ENCODE data around the gene SLC12A8. TPM values are rescaled to one million over a fixed set of nuclear protein-coding genes. Genes with fewer than 3 reads are reported as not detected.

SLC12A8 gene
- total and polyA plus RNA-seq, 2 of the 13 experiments (the other 11 are each of a cell fraction or from before 2014, with no cell fraction given), result 0.44 to 0.71 TPM

- H4K20me1 ChIP-seq (ENCODE audit: insufficient read depth, low read length), result no peaks in the 10 kb centered on the region
- CTCF ChIA-PET (ENCODE audit: low intra/inter-chr PET ratio, low total read pairs), result no interaction called here
- no peaks in the 10 kb centered on the region for H3K79me2 ChIP-seq (ENCODE audit: insufficient read depth, low read length)
- ATAC-seq (peak; percentile 21; the same call in 2 of the 3 replicates), DNase-seq (ENCODE audit: low spot score) (peak; percentile 12), FAIRE-seq (no peak)
- H2AFZ ChIP-seq (ENCODE audit: low read length), result no peak overlapping the region
- peaks cover 32% of the 10 kb centered on the region for H3K4me1 ChIP-seq (ENCODE audit: insufficient read depth, low read length)
- H3K9ac ChIP-seq (ENCODE audit: insufficient read depth, low read depth, low read length), result no peak overlapping the region
- no peak overlapping the region for H3K4me2 ChIP-seq (ENCODE audit: low read depth, low read length)
- H3K36me3 ChIP-seq (replicated peaks in 1 of 2; ENCODE audit: control insufficient read depth in 1 of 2, insufficient read depth in 2 of 2, low read length in 2 of 2), result no peaks in the 10 kb centered on the region
- H3K4me3 ChIP-seq (replicated peaks in 1 of 3; ENCODE audit: insufficient read depth in 1 of 3, low read depth in 2 of 3, low read length in 3 of 3), result no peak overlapping the region
- 7% methylated on average over 6 of the region's 6 CpGs for WGBS (ENCODE audit: low lambda C conversion rate)
- H3K27me3 ChIP-seq (ENCODE audit: control insufficient read depth in 1 of 2, insufficient read depth in 2 of 2, low read length in 2 of 2), result peaks cover 0 to 12% of the 10 kb centered on the region in 2 experiments; a peak in 2 of 5 replicates
- no TSS peak for BruUV-seq (replicated peaks)
- no peak overlapping the region for H3K27ac ChIP-seq (ENCODE audit: extremely low read length, insufficient read depth, low read length)
- H3K9me3 ChIP-seq (ENCODE audit: low read length), result no peaks in the 10 kb centered on the region
- intact Hi-C loops (cut with micrococcal nuclease; ENCODE audit: unreplicated experiment) (no loop called here), in situ Hi-C loops (cut with HindIII; ENCODE audit: extremely low pct_ligation_motif_present, low pct_unique_long_range_greater_than_20kb) (no loop called here)
- POLR2A ChIA-PET, result no interaction called here
- TF ChIP-seq ZNF343 (CRISPR knock-in tag; IDR thresholded peaks at IDR 0.05) (no peak), DMAP1 (CRISPR knock-in tag; IDR thresholded peaks at IDR 0.05) (no peak), ZNF280D (CRISPR knock-in tag; IDR thresholded peaks at IDR 0.05) (no peak), EEA1 (CRISPR knock-in tag; IDR thresholded peaks at IDR 0.05; ENCODE audit: borderline replicate concordance) (no peak), FOXP1 (IDR thresholded peaks at IDR 0.05) (no peak), FOXP1 (CRISPR knock-in tag; IDR thresholded peaks at IDR 0.05) (no peak), FOSL2 (CRISPR knock-in tag; IDR thresholded peaks at IDR 0.05) (0 out of 2 replicates have a peak, but pooled peaks have one; percentile 20), FOXA1 (IDR thresholded peaks at IDR 0.05) (no peak), FOXA1 (CRISPR knock-in tag; IDR thresholded peaks at IDR 0.05) (peak; percentile 76)
- TF ChIP-seq, protein P1, sequence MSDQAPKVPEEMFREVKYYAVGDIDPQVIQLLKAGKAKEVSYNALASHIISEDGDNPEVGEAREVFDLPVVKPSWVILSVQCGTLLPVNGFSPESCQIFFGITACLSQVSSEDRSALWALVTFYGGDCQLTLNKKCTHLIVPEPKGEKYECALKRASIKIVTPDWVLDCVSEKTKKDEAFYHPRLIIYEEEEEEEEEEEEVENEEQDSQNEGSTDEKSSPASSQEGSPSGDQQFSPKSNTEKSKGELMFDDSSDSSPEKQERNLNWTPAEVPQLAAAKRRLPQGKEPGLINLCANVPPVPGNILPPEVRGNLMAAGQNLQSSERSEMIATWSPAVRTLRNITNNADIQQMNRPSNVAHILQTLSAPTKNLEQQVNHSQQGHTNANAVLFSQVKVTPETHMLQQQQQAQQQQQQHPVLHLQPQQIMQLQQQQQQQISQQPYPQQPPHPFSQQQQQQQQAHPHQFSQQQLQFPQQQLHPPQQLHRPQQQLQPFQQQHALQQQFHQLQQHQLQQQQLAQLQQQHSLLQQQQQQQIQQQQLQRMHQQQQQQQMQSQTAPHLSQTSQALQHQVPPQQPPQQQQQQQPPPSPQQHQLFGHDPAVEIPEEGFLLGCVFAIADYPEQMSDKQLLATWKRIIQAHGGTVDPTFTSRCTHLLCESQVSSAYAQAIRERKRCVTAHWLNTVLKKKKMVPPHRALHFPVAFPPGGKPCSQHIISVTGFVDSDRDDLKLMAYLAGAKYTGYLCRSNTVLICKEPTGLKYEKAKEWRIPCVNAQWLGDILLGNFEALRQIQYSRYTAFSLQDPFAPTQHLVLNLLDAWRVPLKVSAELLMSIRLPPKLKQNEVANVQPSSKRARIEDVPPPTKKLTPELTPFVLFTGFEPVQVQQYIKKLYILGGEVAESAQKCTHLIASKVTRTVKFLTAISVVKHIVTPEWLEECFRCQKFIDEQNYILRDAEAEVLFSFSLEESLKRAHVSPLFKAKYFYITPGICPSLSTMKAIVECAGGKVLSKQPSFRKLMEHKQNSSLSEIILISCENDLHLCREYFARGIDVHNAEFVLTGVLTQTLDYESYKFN (CRISPR knock-in tag; conservative IDR thresholded peaks at IDR 0.05), result no peak
- TF ChIP-seq, protein P2, sequence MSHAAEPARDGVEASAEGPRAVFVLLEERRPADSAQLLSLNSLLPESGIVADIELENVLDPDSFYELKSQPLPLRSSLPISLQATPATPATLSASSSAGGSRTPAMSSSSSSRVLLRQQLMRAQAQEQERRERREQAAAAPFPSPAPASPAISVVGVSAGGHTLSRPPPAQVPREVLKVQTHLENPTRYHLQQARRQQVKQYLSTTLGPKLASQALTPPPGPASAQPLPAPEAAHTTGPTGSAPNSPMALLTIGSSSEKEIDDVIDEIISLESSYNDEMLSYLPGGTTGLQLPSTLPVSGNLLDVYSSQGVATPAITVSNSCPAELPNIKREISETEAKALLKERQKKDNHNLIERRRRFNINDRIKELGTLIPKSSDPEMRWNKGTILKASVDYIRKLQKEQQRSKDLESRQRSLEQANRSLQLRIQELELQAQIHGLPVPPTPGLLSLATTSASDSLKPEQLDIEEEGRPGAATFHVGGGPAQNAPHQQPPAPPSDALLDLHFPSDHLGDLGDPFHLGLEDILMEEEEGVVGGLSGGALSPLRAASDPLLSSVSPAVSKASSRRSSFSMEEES (CRISPR knock-in tag; IDR thresholded peaks at IDR 0.05), result no peak
- TF ChIP-seq, protein P3, sequence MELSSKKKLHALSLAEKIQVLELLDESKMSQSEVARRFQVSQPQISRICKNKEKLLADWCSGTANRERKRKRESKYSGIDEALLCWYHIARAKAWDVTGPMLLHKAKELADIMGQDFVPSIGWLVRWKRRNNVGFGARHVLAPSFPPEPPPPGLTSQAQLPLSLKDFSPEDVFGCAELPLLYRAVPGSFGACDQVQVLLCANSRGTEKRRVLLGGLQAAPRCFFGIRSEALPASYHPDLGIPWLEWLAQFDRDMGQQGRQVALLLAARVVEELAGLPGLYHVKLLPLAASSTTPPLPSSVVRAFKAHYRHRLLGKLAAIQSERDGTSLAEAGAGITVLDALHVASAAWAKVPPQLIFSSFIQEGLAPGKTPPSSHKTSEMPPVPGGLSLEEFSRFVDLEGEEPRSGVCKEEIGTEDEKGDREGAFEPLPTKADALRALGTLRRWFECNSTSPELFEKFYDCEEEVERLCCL (CRISPR knock-in tag; IDR thresholded peaks at IDR 0.05; ENCODE audit: borderline replicate concordance), result no peak
- TF ChIP-seq, protein P4, sequence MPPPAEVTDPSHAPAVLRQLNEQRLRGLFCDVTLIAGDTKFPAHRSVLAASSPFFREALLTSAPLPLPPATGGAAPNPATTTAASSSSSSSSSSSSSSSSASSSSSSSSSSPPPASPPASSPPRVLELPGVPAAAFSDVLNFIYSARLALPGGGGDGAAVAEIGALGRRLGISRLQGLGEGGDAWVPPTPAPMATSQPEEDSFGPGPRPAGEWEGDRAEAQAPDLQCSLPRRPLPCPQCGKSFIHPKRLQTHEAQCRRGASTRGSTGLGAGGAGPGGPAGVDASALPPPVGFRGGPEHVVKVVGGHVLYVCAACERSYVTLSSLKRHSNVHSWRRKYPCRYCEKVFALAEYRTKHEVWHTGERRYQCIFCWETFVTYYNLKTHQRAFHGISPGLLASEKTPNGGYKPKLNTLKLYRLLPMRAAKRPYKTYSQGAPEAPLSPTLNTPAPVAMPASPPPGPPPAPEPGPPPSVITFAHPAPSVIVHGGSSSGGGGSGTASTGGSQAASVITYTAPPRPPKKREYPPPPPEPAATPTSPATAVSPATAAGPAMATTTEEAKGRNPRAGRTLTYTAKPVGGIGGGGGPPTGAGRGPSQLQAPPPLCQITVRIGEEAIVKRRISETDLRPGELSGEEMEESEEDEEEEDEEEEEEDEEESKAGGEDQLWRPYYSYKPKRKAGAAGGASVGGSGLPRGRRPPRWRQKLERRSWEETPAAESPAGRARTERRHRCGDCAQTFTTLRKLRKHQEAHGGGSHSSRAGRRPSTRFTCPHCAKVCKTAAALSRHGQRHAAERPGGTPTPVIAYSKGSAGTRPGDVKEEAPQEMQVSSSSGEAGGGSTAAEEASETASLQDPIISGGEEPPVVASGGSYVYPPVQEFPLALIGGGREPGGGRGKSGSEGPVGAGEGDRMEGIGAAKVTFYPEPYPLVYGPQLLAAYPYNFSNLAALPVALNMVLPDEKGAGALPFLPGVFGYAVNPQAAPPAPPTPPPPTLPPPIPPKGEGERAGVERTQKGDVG (CRISPR knock-in tag; IDR thresholded peaks at IDR 0.05; ENCODE audit: borderline replicate concordance), result no peak
Measured at GRCh38 chr3:125125821-125126245, 86.7 kb downstream of the SLC12A8 start.

Data from HepG2 (cell line).